MG63 (cell line): Measurements from ENCODE around the gene SSNA1. TPM values are rescaled to one million over a fixed set of nuclear protein-coding genes. Genes with fewer than 3 reads are reported as not detected.

Experiments used
- DNase-seq: peaks from one replicate; pipeline ENCODE4 v3.0.0-alpha.2; 2020
- H3K27me3 ChIP-seq: fragments of 250-450 bp; sonication (Bioruptor Pico); 2 replicates; pipeline ENCODE4 v1.5.1; 2020; ENCODE audit warnings: mild to moderate bottlenecking, moderate library complexity
- H3K36me3 ChIP-seq: fragments of 250-450 bp; sonication (Bioruptor Pico); 2 replicates; pipeline ENCODE4 v1.5.1; 2020; ENCODE audit warnings: mild to moderate bottlenecking, moderate library complexity
- H3K4me3 ChIP-seq: fragments of 250-450 bp; sonication (Bioruptor Pico); 2 replicates; pipeline ENCODE4 v1.5.1; 2020; ENCODE audit warnings: mild to moderate bottlenecking, moderate library complexity
- H3K9me3 ChIP-seq: fragments of 250-450 bp; sonication (Bioruptor Pico); 2 replicates; pipeline ENCODE4 v1.5.1; 2020; ENCODE audit warnings: mild to moderate bottlenecking, moderate library complexity
- total RNA-seq: library from RNA; depleted of rRNA; stranded (reverse); fragments of >200 nt; shearing (Covaris generic); gene quantifications from 2 replicates; pipeline ENCODE4 v1.2.3, GENCODE V29; 2014; ENCODE audit warnings: low replicate concordance

Gene SSNA1
- total RNA-seq, 1 experiment from 2014 or later = 267 TPM

- no peaks in the 10 kb centered on the region for H3K36me3 ChIP-seq
- H3K9me3 ChIP-seq = no peaks in the 10 kb centered on the region
- no peak overlapping the region for H3K4me3 ChIP-seq
- peaks cover 61% of the 10 kb centered on the region for H3K27me3 ChIP-seq
- no peak for DNase-seq
These were observed 24.7 kb upstream of the SSNA1 start for GRCh38 chr9:137163805-137164204.

DNA sequence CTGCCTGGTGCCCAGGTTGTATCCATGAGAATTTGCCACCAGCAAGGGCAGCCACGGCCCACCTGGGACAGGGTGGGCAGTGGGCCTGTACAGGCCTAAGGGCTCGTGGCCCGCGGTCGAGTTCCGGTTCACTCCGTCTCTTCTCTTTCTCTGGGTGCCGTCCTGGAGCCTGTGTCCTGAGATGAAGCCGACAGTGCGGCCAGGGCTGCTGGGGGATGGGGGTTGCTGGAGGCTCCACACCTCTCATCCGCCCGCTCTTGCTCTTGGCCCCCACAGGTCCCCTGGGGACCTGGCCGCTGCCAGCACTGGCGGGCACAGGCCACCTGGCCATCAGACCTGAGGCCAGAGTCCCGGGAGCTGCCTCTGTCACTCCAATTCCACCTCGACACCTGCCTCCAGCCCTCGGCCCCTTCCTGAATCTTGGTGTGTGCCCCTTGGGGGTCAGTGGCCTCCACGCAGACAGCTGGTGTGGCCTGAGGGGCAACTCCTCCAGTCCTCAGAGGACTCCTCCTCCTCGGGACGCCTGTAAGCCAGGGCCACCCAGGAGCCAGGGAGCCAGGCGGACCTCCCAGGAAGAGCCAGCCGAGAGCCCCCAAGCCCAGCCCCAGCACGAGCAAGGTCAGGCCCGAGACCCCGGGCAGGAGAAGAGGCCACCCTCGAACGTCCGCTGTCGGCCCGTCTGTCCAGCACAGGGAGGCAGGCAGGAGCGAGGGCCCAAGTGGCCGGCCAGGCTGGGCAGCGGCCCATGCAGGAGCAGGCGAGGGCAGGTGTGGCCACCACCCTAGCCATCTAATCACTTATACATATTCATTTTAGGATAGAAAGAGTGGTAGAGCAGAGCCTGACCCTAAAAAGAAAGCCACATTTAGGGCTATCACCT is 23.9 kb upstream of the SSNA1 start:
- Histone ChIP-seq H3K36me3 (no peaks in the 10 kb centered on the region), H3K4me3 (no peak overlapping the region), H3K9me3 (no peaks in the 10 kb centered on the region), H3K27me3 (peaks cover 60% of the 10 kb centered on the region)
- DNase-seq = no peak

- Histone ChIP-seq H3K36me3 (no peaks in the 10 kb centered on the region), H3K9me3 (no peaks in the 10 kb centered on the region), H3K27me3 (peaks cover 54% of the 10 kb centered on the region), H3K4me3 (no peak overlapping the region)
- no peak for DNase-seq
These were observed 23.1 kb upstream of the SSNA1 start for GRCh38 chr9:137165250-137165836.

DNA sequence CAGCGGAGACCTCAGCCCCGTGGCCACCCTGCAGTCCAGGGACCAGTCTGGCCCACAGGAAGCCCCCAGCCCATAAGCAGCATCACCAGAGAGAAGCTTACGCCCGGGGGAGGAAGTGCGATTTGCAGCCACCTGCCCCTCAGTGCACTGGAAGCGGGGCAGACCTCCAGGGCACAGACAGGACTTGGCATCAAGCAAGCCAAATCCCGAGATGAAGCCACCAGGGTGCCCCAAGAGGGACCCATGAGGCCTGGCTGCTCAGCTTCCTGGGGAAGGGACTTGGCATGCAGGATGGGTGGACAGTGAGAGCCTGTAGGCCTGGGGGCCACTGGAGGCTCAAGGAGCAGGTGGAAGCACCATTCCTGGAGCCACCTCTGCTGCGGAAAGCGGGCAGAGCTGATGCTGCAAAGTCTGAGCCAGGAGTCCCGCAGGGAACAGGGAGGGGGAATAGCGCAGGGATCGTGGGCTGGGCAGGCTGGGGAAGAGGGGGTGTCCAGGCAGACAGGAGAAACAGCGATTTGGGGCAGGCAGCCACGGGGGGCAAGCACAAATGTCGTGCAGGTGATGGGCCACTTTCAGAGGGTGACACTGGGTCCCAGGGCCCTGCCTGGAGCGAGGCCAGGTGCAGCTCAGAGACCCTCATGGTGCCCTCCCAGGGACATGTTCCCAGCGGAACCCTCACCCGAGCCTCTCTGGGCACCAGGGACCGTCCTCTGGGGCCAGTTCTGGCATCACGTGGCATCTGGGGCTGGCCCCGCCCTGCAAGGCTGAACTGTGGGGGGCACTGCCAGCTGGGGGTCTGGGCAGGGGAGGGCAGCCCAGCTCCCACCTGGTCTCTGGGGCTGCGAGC is 21.9 kb upstream of the SSNA1 start:
- peaks cover 49% of the 10 kb centered on the region for H3K27me3 ChIP-seq
- no peak for DNase-seq
- H3K9me3 ChIP-seq = no peaks in the 10 kb centered on the region
- no peak overlapping the region for H3K4me3 ChIP-seq
- no peaks in the 10 kb centered on the region for H3K36me3 ChIP-seq

GRCh38 chr9:137167277-137167746 is 21.2 kb upstream of the SSNA1 start:
- no peak for DNase-seq
- H3K36me3 ChIP-seq = no peaks in the 10 kb centered on the region
- H3K4me3 ChIP-seq = no peak overlapping the region
- peaks cover 44% of the 10 kb centered on the region for H3K27me3 ChIP-seq
- no peaks in the 10 kb centered on the region for H3K9me3 ChIP-seq

DNA sequence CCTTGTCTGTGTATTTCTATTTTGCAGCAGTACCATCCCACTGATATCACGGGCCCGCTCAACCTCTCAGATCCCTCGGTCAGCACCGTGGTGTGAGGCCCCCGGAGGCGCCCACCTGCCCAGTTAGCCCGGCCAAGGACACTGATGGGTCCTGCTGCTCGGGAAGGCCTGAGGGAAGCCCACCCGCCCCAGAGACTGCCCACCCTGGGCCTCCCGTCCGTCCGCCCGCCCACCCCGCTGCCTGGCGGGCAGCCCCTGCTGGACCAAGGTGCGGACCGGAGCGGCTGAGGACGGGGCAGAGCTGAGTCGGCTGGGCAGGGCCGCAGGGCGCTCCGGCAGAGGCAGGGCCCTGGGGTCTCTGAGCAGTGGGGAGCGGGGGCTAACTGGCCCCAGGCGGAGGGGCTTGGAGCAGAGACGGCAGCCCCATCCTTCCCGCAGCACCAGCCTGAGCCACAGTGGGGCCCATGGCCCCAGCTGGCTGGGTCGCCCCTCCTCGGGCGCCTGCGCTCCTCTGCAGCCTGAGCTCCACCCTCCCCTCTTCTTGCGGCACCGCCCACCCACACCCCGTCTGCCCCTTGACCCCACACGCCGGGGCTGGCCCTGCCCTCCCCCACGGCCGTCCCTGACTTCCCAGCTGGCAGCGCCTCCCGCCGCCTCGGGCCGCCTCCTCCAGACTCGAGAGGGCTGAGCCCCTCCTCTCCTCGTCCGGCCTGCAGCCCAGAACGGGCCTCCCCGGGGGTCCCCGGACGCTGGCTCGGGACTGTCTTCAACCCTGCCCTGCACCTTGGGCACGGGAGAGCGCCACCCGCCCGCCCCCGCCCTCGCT is 20.5 kb upstream of the SSNA1 start:
- peak; percentile 34 for DNase-seq
- Histone ChIP-seq H3K9me3 (no peaks in the 10 kb centered on the region), H3K36me3 (no peaks in the 10 kb centered on the region), H3K4me3 (no peak overlapping the region), H3K27me3 (peaks cover 37% of the 10 kb centered on the region)

GRCh38 chr9:137168573-137168903 is 19.9 kb upstream of the SSNA1 start:
- Histone ChIP-seq H3K4me3 (no peak overlapping the region; the same call in 1 of the 2 replicates), H3K27me3 (peaks cover 32% of the 10 kb centered on the region), H3K9me3 (no peaks in the 10 kb centered on the region), H3K36me3 (no peaks in the 10 kb centered on the region)
- no peak for DNase-seq

DNA sequence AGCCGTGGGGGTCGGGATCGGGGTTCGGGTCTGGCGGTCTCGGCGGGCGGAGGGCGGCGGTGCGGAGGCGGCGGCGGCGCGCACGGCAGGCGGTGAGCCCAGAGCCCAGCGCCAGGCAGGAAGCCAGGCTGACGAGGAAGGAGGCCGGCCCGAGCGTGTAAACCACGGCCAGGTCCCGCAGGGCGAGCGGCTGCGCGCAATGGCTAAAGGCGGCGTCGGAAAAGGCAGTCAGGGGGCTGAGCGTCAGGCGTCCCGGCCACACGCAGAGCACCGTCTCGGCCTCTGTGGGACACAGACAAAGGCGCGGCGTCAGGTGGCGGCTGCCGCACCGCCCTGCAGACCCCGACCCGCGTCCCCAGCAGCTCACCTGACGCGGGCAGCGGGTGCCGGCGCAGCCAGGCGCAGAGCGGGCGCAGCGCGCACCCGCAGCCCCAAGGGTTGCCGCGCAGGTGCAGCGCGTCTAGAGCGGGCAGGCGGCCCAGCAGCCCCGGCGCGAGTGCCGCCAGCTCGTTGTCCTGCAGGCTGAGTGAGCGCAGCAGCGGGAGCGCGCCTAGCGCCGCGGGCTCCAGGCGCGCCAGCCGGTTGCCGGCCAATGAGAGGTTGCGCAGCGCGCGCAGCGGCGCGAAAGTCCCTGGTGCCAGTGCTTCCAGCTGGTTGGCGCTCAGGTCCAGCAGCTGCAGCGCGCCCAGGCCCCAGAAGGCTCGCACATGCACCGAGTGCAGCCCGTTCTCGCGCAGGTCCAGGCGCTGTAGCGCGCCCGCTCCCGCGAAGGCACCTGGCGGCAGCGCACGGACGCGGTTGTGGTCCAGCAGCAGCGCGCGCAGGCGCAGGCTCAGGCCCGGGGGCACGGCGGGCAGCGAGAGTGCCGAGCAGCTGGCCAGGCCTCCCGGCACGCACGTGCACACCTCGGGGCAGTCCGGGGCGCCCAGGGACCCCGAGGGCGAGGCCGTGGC is 19.3 kb upstream of the SSNA1 start:
- no peaks in the 10 kb centered on the region for H3K9me3 ChIP-seq
- H3K36me3 ChIP-seq = no peaks in the 10 kb centered on the region
- no peak overlapping the region; the same call in 1 of the 2 replicates for H3K4me3 ChIP-seq
- peaks cover 26% of the 10 kb centered on the region for H3K27me3 ChIP-seq
- peak; percentile 56 for DNase-seq

DNA sequence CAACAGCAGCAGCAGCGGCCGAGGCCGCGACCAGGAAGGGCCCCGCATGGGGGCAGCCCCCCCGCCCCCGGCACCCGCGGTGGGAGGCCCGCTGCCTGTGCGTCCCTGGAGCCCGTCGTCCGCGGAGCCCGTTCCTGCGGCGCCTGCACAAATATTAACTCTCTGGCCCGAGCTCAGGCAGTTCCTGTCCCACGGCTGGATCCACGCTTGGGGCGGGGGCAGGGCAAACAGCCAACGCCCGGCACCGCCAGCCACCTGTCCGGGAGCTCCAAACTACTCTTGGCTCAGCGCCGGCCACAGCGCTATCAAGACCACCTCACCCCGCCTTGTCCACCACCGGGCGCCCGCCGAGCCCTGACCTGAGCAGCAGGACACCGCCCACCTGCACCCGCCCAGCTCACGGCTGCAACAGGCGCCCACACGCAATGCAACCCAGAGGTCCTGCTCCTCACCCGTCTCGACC is 18.5 kb upstream of the SSNA1 start, which contains the start of gene LRRC26:
Gene LRRC26, minus strand, starts transcription at position 156 of the 463 bp plus-strand sequence. Its CDS starts 108 bp downstream, at position 48.
- DNase-seq = no peak

GRCh38 chr9:137170486-137171148 is 17.9 kb upstream of the SSNA1 start:
- Histone ChIP-seq H3K9me3 (no peaks in the 10 kb centered on the region), H3K27me3 (peaks cover 26% of the 10 kb centered on the region), H3K4me3 (no peak overlapping the region), H3K36me3 (no peaks in the 10 kb centered on the region)
- no peak for DNase-seq

More for the DNA sequence above, 18.5 kb upstream of the SSNA1 start, which contains the start of gene LRRC26:
- H3K36me3 ChIP-seq = no peaks in the 10 kb centered on the region
- no peak within 1 kb of the TSS; the same call in 1 of the 2 replicates for H3K4me3 ChIP-seq
- no peaks in the 10 kb centered on the region for H3K9me3 ChIP-seq
- peaks cover 26% of the 10 kb centered on the region for H3K27me3 ChIP-seq

DNA sequence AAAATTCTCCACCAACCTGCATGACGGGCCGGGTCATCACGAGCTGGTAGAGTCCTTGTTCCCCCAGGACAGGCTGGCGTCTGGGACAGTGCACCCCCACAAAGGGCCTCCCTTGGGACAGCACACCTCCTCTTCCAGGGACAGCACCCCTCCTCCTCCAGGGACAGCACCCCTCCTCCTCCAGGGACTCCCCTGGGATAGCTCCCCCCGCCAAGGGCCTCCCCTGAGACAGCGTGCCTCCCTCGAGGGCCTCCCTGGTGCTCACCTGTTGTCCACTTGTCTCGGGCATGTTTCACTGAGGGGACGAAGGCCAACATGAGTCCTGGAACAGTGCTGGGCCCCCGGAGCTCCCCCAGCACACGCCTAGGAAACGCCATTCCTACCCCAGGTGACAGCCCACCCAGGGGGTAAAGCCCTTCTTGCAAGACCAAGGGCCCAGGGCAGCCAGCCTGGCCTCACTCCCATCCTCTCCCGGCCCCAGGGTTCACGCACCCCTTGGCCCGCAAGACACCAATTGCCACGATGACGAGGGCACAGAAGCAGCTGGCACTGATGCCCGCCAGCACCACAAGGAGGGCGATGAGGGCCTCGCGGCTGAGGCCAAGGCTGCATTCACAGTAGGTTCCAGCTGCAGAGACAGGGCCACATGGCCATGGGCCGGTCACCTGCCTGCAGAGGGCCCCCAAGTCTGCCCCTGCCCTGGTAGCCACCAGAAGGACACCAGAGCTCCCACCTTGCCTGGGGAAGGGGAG is 17.2 kb upstream of the SSNA1 start:
- H3K27me3 ChIP-seq = peaks cover 24% of the 10 kb centered on the region
- no peaks in the 10 kb centered on the region for H3K36me3 ChIP-seq
- no peaks in the 10 kb centered on the region for H3K9me3 ChIP-seq
- no peak overlapping the region for H3K4me3 ChIP-seq
- DNase-seq = no peak

GRCh38 chr9:137172901-137173795 is 15.3 kb upstream of the SSNA1 start:
- DNase-seq = no peak
- Histone ChIP-seq H3K4me3 (no peak overlapping the region), H3K27me3 (peaks cover 7% of the 10 kb centered on the region), H3K36me3 (no peaks in the 10 kb centered on the region), H3K9me3 (no peaks in the 10 kb centered on the region)
